GM21529 (cell line): Measurements from ENCODE around the gene SLC12A7.
"Not testable (repeated sequence)": the region's sequence is repeated elsewhere in the genome, so short reads cannot be mapped to it uniquely, and the experiment has no call there.

ENCODE experiments used
- ATAC-seq: cut with Tn5 transposase; IDR thresholded peaks from one replicate; pipeline ENCODE4 v1.9.1; 2021; ENCODE audit not compliant: unreplicated experiment

SLC12A7 gene

DNA sequence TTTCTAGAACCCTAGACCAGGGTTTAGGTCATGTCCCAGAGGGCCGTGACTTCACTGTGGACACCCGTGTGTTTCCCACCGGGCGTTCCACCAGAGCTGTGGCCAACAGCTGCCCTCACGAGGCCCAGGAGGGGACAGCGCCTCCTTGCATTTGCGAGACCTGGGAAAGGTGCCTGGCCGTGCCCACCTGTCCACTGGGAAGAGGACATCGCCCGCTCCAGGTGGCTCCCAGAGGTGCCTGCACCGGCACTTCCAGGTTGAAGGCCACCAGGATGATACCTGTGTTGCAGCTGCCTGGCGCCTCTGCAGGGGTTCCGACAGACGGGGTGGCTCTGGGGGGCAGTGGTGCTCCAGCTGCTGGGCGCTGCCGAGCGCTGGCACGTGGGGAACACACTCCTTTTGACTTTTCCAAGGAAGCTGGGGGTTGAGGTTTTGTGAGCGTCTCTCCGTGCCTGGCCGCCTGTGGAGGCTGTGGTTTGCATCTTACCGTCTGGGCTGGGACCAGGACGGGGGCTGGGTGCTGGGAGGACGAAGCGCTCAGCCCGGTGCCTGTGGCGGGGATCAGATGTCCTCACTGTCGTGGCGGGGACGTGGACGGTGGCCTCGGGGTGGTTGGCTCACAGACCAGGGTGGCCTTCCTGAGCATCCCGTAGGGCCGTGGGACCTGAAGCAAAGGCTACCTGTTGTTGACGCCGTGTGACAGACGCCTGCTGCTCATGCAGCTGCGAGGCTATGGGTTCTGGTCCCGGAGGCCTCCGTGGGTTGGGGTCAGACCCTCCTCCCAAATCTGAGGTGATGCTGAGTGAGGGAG lies 84.0 kb downstream of the SLC12A7 start:
- no peak for ATAC-seq

DNA sequence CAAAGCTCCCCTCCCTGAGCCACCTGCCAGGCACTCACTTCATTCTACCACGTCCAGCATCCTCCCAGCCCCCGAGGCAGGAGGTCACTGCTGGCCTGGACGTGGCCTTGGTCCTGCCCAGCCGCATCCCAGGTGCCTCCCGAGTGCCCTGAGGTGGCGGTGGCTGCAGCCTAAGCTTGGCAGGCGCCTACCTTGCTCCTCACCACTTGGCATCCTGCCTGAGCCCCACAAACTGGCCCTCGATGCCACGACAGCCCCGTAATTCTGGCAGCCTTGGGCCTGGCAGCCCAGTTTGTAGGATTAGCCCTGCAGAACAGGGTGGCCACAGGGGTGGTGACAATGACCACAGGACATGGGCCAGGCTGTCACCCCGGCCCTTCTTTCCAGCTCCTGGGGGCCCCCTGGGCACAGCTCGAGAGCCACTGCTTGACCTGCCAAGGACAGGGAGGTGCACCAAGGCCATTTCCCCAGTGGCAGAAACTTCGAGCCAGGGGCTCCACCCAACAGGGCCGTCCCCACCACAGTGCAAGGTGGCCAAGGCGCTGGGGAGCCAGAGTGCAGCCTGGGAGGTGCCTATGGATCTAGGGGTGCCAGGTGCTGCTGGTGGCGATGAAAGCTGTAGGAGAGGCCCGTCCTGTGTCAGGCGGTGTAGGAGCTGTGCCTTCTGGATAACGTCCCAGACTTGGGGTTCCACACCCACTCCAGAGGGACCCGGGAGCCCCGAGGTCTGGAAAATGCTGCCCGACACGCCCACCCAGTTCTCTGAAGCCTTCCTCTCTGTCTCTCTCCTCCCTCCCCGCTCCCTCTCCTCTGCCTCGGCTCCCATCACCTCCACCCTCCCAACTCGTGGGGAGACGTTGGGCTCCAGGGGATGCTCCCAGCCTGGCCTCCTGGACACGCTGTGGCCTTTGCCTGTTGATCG lies 84.9 kb downstream of the SLC12A7 start:
- ATAC-seq: no peak

DNA sequence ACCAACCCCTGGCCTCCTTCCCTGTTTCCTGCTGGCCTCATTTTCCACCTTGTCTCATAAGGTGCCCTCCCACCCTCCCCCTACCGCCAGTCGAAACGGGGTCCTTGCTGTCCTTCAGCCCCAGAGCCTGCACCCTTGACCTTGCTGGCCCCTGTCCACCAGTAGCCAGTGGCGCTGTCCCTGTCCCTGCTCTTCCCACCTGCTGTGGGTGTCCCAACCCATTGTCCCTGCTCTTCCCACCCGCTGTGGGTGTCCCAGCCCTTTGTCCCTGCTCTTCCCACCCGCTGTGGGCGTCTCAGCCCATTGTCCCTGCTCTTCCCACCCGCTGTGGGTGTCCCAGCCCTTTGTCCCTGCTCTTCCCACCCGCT lies 89.9 kb downstream of the SLC12A7 start:
- not testable (repeated sequence) for ATAC-seq

DNA sequence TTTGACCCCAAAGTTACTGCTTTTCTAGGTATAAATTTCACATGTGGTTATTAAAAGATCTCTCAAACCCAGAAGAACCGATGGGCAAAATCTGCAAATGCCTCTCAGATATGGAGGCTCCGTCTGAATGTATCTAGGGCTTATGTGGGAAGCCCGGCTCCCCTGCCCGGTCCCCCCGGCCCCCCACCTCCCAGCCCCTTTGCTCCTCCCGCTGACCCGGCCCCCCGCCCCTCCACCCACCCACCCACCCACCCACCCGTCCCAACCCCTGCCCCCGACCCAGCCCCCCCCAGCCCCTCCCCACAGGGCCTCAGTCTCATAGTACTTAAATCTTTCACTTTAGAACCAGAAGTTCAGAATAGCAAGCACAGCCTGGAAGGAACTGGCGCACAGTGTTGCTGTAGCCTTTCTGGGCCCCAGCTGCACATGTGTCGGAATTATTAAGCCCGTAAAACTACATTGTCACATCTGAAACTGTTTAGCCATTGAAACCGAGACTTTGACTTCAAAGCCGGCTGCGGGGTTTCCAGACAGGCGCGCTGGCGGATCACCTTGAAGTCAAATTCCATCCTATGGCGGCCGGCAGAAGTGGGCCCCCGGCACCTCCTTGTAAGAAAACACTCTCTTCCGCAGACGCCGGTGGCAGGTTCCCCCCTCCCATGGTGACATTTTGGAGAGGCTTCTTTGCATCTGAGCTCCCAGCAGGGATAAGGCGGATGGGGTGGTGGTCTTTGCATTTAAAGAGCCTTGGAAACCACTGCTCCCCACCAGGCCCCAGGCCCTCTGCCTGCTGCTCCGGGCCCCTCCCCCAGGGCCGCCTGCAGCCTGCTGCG lies 90.5 kb downstream of the SLC12A7 start:
- no peak for ATAC-seq

DNA sequence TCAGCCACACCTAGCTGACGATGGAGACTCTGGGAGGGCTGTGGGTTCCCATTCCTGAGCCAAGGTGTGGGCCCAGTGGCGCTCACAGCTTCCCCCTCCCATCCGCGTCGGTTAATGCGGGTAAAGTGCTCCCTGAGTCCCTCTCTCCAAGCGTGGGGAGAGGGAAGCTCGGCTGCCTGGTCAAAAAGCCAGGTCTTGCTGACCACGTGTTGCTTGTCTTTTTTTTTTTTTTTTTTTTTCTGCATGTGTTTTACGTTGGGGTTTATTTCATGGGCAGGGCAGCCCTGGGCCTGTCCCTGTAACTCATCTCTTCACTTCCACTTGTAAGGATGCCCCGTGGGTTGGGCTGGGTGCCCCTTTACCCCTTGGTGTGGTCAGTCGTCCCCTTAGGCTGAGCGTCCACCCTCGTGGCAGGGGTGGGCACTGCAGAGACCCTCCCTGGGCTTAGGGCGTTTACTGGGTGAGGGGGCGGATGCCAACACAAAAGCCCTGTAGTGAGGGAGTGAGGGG lies 91.4 kb downstream of the SLC12A7 start:
- ATAC-seq: no peak

DNA sequence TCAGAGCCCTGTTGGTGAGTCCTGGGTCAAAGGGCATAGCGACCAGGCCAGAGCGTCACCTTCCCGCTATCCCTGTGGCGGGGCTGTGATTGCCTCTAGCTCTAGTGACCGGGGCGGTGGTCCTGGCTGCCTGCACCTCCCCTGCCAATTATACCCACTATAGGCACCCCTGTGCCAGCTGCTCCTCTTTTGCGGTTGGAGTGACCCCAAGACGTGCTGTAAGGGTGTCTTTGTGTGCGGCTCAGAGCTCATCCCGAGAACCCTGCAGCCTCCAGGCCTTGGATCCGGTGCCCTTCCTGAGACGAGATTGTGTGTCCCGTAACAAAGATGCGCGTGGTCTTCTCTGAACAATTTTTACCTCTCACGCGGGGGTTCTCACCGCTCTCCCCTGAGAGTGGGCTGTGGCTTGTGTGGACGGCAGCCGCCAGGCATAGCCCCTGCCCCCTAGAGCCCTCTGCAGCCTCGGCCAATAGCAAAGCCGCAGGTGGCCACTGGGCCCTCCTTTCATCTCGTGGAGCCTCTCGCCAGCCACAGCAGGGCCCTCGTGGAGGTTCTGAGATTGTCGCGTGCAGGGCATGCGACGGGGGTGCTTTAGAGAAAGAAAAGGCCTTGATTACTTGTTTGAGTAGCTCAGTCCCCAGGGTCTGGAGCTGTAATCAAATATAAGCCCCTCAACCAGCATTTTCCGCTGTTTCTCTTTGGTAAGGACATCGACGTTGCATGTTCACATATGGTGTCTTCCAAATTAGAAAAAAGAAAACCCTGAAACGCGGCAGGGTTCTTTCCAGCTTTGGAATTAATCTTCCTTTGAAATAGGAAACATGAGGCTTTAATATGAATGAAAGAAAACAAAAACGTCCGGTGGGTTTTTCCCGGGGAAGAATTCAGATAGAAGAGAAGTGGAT lies 92.6 kb downstream of the SLC12A7 start:
- ATAC-seq: no peak

DNA sequence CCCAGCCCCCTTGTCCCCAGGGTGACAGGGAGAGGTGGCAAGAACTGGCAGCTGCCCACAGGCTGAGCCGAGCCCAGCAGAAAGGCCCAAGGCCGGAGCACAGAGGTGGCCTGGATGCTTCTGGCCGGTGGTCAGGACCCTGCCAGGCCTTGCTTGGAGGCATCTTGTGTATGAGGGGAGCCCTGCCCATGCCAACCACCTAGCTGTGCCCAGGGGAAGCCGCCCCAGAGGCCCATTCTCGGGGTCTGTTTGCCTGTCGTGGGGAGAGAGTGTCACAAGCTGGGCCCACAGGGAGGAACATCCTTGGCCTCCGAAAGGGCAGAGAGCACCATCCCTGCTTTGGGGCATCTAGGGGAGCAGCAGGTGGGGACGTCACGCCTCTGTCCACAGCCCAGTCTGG lies 93.3 kb downstream of the SLC12A7 start:
- no peak for ATAC-seq

DNA sequence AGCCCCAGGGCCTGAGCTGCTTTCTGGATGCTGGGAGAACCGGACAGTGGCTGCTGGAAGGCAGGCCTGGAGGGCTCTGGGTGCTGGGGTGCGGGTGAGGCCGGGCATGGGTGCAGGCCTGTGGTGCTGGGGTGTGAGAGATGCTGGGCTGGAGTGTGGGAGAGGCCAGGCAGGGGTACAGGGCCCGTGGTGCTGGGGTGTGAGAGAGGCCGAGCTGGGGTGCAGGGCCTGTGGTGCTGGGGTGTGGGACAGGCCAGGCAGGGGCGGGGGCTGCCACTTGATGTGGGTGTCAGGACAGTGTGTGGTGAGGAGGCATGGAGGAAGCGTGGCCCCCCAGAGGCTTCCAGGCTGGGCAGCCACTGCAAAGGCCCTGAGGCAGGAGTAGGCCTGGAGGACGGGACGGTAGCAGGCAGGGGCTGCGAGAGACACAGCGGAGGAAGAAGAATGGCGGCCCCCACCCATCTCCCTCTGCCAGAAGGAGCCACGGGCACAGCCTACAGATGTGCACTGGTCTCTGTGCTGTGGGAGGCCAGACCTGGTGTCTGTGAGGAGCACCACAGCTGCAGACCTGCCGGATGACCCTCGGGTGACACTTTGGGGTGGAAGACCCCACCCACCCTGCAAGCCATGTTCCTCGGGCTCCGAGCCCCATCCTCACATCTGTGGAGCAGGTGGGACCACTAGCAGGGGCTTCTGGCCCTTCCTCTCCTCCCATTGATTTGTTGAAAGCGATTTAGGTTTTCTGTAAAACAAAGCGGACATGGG lies 94.0 kb downstream of the SLC12A7 start:
- no peak for ATAC-seq

DNA sequence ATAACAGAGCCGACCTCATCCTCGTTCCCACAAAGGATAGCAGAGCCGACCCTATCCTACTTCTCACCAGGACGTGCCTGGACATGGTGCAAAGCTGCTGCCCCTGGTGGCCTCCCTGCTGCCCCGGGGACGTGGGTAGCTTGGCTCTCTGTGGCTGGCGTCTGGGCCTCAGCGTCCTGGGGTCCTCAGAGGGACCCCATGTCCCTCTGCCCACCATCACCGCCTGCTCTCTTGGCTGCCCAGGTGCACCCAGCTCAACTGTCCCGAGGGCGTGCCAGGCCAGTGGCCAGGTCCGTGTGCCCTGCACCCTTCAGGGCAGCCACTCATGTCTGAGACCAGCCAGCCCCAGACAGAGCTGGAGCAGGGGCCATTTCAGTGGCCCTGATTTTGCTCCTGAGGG lies 94.8 kb downstream of the SLC12A7 start:
- no peak for ATAC-seq

DNA sequence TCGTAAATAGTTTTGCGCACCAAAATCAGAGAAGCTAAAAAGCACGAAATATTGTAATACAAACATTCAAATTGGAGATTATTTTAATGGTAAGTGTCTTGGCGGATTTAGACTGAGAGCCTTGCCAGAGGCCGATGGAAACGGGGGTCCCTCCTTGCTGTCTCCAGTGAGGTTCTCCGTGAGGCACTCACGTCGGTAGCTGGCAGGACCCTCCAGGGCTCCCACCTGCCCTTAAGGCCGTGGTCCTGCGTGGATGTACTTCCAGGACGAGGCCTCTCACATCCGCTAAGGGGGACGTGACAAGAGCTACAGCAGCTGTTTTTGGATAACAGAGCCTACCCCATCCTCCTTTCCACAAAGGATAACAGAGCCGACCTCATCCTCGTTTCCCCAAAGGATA lies 95.4 kb downstream of the SLC12A7 start:
- ATAC-seq: no peak

DNA sequence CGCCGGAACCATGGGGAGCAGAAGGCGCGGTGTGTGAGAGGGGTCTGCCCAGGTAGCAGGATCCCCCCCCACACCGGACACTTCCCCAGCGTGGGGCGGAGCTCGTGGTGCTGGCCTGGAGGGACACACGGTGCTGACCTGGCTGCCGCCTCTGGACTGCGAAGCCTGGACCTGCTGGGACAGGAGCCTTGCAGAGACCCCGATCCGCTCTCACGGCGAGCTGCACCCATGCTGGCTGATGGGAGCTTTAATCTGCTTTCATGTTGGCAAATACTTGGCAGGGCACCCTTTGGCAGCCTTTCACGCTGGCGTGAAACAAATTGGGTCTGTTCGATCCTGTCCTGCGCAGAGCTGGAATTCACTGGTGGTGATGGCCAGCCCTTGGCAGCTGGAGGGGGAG lies 95.8 kb downstream of the SLC12A7 start:
- ATAC-seq: no peak

DNA sequence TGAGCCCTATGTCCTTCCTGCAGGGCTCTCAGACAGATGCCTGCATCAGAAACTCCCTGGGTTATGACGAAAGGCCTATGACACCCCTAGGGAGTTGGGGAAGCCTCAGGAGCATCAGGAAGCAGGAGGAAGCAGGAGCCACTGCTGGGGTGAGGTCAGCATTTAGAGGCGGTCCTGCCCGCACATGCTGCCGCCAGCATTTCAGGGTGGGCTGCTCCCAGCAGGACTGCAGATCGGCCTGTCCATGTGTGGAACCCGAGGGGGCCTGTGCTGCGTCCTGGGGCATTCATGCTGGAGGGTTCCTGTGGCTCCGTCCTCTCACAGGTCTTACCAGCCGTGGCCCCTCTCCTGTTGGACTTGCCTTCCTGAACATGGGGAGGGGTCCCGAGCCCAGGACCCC lies 96.4 kb downstream of the SLC12A7 start:
- ATAC-seq: no peak

DNA sequence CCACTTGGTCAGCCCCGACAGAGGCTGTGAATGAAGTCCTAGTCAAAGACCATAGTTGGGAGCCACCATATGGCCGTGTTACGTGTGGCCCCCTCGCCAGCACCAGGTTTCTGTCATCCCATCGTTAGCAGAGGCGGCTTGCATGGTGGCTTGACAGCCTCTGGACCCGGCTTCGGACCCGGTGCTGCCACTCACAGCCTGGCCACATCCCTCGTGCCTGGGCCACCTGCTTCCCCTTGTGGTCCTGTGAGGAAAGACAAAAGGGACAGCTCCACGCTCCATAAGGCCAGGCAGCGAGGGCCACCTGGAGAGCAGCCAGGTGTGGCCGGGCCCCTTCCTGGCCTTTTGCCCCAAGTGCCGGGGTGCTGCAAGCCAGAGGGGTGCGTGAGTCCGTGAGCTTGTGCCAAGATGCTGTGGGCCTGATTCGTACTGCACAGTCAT lies 97.1 kb downstream of the SLC12A7 start:
- ATAC-seq: no peak

DNA sequence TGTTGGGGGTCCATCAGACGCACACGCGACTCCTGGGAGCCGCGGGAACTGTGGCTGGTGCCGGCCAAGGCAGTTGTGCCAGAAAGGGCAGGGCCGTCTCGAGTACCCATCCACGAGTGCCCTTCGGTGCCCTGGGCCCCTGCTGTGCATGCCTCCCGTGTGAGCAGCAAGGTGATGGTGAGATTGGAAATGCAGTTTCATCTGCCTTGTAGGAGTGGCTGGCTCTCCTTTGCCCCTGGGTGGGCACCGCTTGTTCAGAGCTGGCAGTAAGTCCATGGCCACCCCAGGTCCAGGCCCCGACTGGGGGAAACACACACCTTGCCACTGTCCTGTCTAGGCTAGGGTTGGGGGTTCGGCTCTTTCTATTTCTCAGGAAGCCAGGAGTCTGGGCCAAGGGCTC lies 97.5 kb downstream of the SLC12A7 start:
- no peak for ATAC-seq

DNA sequence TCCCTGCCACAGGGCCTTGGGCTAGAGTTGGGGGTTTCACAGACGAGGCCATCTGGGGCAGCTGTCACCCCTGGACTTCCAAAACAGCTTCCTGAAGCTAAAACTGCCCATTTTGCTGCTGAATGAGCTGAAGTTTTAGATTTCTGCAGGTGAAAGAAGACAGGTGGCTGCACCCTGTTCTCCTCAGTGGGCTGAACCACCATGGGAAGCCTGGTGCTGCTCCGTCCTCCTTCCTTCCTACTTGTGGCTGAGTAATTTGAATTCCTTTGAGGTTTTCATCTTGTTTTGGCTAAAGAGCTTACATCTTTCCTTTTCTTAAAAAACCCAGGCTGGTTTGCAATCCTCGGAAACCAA lies 97.9 kb downstream of the SLC12A7 start:
- ATAC-seq: no peak

DNA sequence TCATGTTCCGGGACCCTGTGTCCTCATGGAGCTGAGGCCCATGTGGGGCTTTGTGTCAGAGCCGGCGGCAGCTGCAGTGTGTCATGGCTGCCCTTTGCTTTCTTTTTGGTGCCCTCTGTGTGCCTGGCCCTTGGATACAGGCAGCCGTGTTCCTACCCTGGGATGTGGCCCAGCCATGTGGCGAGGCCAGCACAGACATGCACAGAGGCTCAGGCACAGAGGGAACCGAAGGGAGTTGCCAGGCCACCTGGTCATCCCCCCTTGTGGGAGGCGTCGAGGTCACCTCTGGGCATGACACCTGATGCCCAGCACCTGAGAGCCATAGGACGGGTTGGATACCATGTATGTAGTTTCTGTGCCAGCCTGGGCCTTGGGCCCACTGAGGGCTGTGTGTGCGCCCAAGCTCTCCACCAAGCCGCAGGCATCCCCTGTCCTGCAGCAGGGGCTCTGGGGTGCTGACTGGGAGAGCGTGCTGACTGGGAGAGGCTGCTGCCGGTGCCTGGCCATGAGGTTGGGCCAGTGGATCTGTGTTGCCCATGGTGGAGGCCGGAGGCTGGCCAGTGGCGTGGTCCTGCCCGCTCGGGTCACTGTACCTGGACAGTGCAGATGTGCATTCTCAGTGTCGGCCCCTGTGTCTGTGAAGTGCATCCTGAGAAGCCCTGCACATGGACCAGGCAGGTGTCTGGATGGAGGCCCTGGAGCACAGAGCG lies 98.5 kb downstream of the SLC12A7 start:
- ATAC-seq: no peak

DNA sequence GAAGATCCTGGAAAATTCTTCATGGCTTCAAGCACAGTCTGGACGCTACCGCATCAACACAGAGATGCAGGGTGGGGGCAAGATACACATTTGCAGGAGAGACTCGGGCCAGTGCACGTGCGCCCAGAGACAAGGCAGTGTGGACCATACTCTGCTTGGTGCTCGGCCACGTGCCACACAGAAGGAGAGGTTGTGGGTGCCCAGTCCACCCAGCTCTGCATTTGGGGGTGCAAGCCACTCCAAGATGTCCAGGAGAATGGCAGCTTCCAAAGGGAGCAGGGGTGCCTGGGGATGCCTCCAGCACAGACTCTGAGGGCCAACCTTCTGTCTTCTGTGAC lies 99.0 kb downstream of the SLC12A7 start:
- ATAC-seq: no peak

DNA sequence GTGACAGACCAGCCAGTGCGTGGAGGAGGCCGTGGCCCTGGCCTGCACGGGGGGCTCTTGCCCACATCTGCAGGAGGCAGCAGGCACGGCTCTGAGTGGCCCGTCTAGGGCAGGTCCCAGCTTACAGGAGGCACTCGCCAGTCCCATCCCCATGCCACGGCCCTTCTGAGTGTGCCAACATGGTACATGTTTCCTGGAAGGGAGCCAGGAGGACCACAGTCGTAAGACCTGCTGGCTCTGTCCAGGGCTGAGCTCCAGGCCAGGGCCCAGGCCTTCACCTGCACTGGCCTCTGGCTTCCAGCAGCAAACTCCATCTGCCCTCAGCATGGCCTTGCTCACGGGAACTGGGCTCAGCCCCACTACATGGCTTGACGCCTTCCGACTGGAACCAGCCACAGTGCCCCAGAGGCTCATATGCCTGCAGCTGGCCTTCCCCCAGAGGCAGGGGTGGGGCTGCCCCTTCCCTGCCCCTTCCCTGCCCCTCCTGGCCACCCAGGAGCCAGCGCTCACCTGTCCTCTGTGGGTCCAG lies 99.5 kb downstream of the SLC12A7 start:
- ATAC-seq: no peak
